Measurements from ENCODE around the gene PSMC1.

PSMC1 gene

GRCh38 chr14:90276646-90277367 is 20.5 kb downstream of the PSMC1 start:
- no peak for DNase-seq

DNA sequence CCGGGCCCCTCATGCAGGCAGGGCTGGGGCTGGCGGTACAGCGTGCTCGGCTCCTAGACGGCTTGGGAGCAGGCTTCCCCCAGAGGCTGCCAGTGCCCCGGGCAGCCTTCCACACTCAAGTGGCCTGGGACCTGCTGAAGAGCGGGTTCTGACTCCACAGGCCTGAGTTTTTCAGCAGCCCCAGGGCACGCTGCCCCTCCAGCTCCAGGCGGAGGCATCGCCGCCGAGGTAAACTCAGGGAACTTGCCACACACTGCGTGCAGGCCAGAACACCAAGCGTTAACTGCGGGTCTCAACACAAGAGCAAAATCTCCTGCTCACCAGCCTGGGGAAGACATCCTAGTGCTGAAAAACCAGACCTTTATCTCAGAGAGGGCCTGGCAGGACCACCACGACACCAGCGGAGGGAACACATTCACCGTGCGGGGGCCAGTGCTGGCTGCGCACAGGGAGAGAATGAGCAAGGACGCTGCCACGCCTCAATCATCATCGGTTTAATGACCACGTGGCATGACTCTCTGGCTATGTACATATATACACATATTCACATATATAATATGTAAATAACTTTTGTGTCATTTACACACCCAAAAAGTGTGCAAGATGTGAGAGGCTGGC is 21.3 kb downstream of the PSMC1 start:
- no peak for DNase-seq

DNA sequence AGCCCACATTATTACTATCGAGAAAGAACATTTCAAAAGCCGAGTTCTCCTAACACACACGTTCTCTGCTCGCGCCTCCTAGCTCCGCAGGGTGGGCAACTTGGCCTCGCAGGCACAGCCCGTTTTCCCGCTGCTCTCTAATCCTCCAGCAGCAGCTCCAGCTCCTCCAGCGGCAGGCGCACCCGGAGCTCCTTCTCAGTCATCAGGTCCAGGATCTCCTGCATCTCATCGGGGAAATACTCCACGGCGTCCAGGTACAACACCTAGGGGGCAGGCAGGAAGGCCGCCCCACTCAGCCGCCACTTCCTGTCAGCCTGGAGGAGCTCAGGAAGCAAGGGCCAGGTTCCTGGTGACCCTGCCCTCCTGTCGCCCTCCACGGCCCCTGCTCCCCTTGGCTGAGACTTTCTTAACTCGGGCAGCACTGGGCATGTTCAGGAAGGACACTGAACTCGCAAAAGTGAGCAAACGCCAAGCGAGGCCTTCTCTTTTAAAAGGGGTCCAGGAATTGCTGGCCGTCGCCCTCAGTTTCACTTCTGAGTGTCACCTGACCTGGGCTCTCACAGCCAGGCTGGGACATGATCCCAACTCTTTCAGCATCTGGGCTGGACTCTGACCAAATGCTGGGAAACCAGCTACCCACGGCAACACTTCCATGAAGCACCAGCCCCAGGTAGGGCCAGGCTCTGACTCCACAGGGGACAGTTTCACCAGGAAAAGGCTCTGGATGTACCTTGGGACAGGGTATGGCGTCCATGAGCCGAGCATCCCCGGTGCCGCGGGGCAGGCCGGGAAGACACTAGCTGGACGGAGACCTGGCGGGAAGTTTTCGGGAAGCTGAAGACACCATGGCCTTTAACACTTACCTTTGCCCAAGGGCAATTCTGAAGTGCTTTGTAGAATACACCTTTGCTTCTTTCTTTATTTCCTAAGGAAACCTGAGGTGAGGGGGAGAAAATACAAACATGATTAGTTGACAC is 22.1 kb downstream of the PSMC1 start:
- DNase-seq: no peak

DNA sequence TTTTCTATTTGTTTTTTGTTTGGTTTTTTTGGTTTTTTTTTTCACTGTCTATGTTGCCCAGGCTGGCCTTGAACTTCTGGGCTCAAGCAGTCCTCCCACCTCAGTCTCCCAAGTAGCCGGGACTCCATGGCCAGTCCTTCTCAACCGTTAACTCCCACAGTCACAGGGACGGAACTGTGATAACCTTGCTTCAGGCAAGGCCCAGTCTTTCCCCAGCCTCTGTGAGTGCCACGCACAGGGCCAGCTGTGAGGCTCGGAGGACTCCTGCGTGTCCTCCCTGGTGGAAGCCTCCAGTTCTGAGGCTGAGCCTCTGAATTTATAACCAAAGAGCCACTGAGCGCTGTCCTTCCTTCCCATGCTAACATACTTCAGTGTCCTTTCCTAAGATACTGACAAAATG is 23.7 kb downstream of the PSMC1 start:
- DNase-seq: no peak

- no peak for DNase-seq
Measured at GRCh38 chr14:90281261-90281660, 24.9 kb downstream of the PSMC1 start.

DNA sequence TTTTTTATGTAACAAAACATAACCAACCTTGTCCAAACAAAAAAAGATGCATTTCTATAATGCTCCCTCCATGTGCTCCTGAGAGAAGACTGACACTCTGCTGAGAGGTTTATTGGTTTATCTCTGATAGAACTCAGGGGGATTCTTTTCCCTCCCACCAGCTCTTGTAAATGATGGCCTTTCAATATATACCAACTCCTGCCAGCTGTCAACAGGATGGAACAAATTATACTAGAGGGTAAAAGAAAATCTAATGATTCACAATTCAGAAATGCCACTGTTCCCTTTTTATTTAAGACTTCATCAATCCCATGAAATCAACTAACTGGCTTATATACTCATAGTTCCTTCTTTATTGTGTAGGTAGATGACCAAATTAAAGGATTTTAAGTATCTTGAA is 25.4 kb downstream of the PSMC1 start:
- DNase-seq: no peak

DNA sequence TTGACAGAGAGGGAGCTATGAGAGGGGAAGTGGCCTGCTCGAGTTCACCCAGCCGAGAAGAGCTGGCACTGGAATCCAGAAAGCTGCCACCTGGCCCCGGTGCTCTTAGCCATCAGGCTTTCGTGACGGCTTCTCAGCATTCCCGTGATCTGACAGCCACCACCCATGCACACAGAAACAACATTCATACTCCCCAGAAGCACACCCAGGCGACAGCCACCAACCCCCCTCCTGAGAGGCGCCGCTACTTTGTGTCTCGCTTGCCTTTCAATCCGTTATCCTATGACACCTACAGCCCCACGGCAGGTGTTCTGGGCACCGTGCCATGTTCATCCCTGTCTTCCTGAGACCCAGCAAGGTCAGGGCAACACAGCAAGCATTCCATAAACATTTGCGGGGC is 31.4 kb downstream of the PSMC1 start:
- no peak for DNase-seq

- no peak for DNase-seq
Measured at GRCh38 chr14:90288651-90289355, 32.5 kb downstream of the PSMC1 start.

- DNase-seq: no peak
Measured at GRCh38 chr14:90290337-90291011, 34.1 kb downstream of the PSMC1 start.

GRCh38 chr14:90291699-90292098 is 35.3 kb downstream of the PSMC1 start:
- no peak for DNase-seq

- DNase-seq: no peak
Measured at GRCh38 chr14:90293766-90294730, 37.7 kb downstream of the PSMC1 start.

GRCh38 chr14:90294872-90295271 is 38.5 kb downstream of the PSMC1 start:
- DNase-seq: no peak

- DNase-seq: no peak
Measured at GRCh38 chr14:90295870-90296516, 39.6 kb downstream of the PSMC1 start.

GRCh38 chr14:90296641-90297040 is 40.3 kb downstream of the PSMC1 start:
- DNase-seq: no peak

- no peak for DNase-seq
Measured at GRCh38 chr14:90297876-90298629, 41.7 kb downstream of the PSMC1 start.

DNA sequence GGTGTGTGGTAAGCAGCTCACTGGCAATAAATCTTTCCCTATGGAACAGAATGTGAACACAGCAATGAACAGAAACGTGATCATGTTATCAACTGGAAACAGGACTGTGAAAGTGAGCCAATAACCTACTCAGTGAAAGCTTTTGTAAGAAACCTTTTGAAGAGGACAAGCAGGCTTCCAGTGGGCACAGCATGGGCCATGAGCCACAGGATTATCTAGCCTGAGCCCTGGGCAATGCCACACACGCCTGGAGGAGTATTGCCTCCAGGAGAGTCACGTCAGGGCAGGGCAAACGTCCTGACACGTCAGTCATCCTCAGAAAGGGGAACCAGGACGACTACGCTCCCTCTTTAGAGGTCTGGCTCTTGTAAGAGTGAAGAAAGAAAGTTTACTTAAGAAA is 43.1 kb downstream of the PSMC1 start:
- DNase-seq: no peak

- DNase-seq: no peak
Measured at GRCh38 chr14:90300611-90301047, 44.3 kb downstream of the PSMC1 start.

- no peak for DNase-seq
Measured at GRCh38 chr14:90301122-90301521, 44.8 kb downstream of the PSMC1 start.

DNA sequence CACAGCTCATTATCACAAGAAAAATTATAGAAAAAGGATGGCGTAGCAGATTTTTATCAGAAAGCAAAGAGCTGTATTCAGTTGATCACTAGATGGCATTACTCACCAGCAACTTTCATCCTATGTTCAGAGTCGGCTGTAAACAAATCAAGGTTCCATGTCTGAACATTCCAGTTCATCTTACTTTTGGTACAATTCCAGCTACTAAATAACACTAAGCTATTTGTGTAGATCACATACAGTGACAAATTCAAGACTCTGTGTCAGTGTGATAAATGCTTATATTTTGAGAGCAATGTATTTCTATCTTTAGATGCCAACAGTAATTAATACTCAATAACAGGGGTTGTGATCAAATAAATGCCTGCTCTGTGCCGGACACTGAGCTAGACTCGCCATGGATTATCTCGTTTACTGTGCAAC is 45.3 kb downstream of the PSMC1 start:
- no peak for DNase-seq
